Activated CD4-positive, CD25-positive, alpha-beta regulatory T cell treated with anti-CD3 and anti-CD28 coated beads, Interleukin-2, amount 50 U/mL, for 72 hours (primary cell): Measurements from ENCODE around the gene CCT6B.

ENCODE experiments used
- DNase-seq: peaks from one replicate; pipeline ENCODE4 v3.0.0; 2021

The CCT6B gene

DNA sequence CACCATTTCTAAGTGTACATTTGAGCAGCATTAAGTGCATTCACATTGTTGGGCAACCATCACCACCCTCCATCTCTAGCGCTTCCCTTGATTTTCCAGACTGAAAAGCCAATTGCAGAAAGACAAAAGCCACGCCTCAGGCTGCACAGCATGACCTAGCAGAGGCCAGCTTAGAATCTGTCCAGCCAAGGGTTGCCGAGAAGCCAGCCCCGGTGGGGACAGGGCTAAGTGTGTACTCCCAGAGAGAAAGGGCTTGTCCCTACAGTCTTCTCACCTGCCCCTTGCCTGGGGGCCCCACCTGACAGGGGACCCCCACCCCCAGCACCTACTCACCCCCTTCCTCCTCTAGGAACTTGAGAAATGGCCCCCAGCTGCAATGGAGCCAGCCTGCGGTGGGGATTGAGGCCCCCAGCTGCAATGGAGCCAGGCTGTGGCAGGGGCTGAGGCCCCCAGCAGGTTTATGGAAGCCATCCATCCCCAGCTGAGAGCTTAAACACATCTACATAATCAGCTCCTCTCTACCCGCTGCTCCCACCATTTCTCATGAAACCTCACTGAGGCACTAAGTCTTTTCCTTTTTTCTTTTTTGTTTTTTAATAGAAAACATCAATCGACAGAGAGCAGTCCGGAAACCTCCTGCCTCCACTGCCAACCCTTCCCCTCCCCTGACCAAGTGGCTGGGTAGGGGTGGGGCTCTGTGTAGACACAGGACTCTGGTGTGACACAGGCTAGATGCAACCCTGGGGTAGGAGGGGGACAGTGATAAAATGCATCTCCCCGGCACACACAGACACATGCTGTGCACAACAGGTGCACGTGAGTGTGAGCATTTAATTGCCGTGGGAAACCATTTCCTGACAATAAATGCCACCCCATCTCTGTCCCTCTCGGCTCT is 77.9 kb downstream of the CCT6B start:
- DNase-seq = no peak

DNA sequence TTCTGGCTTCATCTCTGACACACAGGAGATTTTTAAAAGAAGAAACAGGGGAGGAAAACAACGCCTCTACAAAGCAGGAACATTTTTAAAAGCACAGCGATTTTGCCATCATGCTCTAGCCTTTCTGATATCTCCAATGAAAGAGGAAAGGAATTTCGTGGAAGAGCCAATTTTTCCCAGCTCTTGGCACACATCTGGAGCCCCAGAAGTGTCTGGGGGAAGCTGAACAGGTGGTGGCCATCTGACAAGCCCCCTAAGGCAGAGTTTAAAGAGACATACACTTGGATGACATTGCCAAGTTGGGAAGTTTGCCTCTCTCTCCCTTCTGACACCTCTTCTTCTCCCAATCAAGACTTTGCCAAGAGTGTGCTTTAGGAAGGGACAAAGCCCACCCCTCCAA is 82.1 kb downstream of the CCT6B start:
- DNase-seq = no peak
